ENCODE measurements around the gene SEC61A1. TPM values are rescaled to one million over a fixed set of nuclear protein-coding genes. Genes with fewer than 3 reads are reported as not detected.
A peak's percentile ranks its signal among the peaks of the same experiment; 100 is the strongest.

Gene SEC61A1
- 120 and 406 TPM in 2 replicates for total RNA-seq (ENCODE audit: low replicate concordance)

DNA sequence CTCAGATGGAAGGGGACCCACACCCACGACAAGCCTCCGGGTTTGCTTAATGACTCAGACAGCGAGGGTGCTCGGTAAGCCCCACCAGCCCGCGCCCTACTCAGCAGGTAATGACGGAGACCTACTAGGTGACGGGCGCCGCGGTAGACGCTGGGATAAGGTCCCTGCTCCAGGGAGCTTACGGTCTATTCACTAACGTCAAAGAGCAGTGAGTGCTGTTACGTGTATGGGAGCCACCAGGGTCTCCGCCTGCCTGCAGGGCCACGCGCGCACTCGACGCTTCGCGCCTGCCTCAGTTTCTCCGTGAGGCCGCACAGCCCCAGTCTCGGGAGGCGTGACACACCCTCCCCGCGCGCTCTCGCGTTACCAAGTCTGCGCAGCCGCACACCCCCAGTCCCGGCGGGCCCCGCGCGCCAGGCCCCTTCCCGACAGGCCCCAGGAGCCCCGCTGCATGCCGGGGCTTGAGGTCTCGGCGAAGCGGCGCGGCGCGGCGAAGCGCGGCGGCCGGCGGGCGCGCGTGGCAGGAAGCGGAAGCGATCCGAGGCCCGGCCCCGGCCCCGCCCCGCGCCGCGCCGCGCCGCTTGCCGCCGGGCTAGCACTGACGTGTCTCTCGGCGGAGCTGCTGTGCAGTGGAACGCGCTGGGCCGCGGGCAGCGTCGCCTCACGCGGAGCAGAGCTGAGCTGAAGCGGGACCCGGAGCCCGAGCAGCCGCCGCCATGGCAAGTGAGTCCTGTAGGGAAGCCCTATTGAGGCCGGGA, at the start of gene SEC61A1:
TSS of gene SEC61A1 (plus strand) at position 601 of the 758 bp plus-strand sequence. CDS start at position 717, 116 bp downstream.
- peak; percentile 92 for DNase-seq (ENCODE audit: low read depth)
- H3K4me3 ChIP-seq (ENCODE audit: low read depth, low read length), result peak within 1 kb of the TSS; percentile 92
- TF ChIP-seq, protein P1, sequence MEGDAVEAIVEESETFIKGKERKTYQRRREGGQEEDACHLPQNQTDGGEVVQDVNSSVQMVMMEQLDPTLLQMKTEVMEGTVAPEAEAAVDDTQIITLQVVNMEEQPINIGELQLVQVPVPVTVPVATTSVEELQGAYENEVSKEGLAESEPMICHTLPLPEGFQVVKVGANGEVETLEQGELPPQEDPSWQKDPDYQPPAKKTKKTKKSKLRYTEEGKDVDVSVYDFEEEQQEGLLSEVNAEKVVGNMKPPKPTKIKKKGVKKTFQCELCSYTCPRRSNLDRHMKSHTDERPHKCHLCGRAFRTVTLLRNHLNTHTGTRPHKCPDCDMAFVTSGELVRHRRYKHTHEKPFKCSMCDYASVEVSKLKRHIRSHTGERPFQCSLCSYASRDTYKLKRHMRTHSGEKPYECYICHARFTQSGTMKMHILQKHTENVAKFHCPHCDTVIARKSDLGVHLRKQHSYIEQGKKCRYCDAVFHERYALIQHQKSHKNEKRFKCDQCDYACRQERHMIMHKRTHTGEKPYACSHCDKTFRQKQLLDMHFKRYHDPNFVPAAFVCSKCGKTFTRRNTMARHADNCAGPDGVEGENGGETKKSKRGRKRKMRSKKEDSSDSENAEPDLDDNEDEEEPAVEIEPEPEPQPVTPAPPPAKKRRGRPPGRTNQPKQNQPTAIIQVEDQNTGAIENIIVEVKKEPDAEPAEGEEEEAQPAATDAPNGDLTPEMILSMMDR (IDR thresholded peaks at IDR 0.05; ENCODE audit: insufficient read depth, low read length), result no peak

DNA sequence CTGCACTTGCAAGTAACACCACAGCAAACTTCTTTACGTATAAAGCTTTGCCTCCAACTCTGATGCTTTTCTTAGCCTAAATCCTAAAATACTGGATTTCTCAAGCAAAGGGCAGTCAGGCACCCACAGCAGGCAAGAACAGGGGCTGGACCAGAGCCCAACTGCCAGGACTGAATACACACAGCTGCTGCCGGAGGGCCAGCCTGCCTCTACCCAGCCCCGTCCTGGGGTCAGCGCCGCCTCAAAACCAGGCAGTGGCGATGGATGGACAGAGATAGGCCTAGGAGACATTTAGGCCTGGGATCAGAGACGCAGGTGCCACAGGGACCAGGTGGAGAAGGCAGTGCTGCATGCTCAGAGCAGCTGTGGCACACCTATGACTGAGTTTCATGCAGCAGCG, 47.6 kb upstream of the SEC61A1 start:
- no peak overlapping the region for H3K4me3 ChIP-seq (ENCODE audit: low read depth, low read length)
- no peak for DNase-seq (ENCODE audit: low read depth)
- TF ChIP-seq, protein P1 (IDR thresholded peaks at IDR 0.05; ENCODE audit: insufficient read depth, low read length), result no peak

DNA sequence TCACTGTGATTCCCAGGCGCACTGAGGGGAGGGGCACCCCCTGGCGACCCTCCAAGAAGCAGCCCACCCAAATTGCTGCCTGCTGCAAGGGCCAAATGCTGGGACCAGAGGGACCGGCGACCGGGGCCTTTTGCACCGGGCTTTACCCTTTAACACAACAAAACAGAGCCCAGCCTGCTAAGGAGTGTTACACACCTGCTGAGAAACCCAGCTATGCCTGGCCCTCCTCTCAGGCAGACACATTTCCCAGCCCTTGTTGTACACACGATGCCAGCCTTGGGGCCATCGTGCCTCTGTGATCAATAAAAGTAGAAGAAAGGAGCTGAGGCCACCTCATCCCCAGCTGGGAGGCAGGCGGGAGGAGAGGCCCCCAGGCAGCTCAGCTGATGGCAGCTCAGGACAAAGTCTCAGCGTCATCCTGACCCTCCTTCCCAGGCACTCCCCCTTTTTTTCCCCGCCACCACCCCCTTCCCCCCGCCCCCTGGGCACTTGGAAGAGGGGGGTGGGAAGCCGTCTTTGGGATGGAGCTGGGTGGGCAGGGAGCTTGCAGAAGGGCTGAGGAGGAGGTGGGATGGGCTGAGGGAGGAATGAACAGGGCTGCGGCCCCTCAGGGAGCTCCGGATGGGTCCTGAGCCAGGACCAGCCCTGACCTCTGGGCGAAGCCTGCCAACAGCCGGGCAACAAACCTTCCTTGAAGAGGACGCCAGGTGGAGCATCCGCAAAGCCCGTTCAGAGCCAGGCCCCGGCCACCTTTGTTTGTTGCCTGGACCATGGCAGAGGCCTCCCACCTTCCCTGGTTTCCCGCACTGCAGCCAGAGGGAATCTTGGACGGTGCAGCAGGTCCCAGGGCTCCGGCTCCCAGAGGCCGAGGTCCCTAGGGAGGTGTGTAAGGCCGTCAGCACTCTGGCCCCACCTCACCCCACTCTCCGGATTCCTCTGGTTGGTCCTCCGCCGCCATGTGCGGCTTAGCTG, 45.9 kb upstream of the SEC61A1 start:
- TF ChIP-seq, protein P1 (IDR thresholded peaks at IDR 0.05; ENCODE audit: insufficient read depth, low read length), result no peak
- DNase-seq (ENCODE audit: low read depth), result peak; percentile 12
- H3K4me3 ChIP-seq (ENCODE audit: low read depth, low read length), result no peak overlapping the region

DNA sequence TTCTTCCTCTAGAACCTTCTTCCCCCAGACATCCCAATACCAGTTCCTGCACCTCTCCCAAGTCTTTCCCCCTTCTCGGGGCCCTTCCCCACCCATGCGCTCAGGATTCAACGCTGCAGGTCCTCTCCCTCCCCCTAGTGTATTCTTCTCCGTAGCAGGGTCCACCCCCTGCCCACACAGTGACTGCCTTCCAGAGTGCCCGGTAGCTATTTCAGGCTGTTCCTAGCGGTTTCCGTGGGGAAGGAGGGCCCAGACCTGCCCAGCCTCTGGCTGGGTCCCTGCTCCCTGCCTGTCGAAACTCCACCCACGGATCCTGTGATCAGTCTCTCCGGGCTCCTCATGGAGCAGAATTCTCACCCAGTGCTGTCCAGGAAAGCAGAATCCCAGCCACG, 45.2 kb upstream of the SEC61A1 start:
- TF ChIP-seq, protein P1 (IDR thresholded peaks at IDR 0.05; ENCODE audit: insufficient read depth, low read length), result no peak
- peak; percentile 16 for DNase-seq (ENCODE audit: low read depth)
- H3K4me3 ChIP-seq (ENCODE audit: low read depth, low read length), result no peak overlapping the region

DNA sequence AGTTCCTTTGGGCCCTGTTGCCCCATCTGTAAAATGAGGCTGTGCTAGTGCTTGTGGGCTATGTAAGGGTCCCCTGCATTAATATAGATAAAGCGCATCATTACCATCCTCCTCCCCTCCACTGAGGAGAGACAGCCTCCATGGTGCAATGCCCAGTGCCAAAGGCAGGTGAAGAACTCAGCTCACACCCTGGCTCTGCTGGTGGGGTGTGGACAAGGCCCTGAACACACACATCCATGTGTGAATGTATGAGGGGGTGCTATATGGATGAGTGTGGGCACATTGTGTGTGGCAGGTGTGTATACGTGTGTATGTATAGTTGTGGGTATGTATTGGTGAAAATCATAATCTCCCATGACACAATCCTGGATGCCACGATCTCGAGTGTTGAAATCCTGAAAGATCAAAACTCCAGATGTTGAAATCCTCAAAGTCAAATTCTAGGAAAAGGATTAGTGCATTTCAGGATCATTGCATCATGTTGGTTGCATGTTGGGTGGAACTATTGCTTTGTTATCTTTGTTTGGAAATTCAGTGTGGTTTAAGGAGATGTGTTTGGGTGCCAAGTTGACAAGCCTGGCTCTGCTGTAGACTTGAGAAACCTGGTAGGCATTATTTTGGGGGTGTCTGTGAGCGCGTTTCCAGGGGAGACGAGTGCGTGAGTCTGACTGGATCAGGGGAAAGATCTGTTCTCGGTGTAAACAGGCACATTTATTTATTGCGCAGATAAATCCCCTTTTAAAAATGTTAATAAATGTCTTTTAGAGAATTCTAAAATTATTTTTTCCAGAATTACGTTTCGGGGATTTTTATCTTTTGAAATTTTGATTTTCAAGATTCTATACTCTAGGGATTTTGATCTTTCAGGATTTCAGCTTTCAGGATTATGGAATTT, 42.0 kb upstream of the SEC61A1 start:
- H3K4me3 ChIP-seq (ENCODE audit: low read depth, low read length), result peak overlapping the region; percentile 31
- DNase-seq (ENCODE audit: low read depth), result peak; percentile 97
- TF ChIP-seq, protein P1 (IDR thresholded peaks at IDR 0.05; ENCODE audit: insufficient read depth, low read length), result peak; percentile 19

DNA sequence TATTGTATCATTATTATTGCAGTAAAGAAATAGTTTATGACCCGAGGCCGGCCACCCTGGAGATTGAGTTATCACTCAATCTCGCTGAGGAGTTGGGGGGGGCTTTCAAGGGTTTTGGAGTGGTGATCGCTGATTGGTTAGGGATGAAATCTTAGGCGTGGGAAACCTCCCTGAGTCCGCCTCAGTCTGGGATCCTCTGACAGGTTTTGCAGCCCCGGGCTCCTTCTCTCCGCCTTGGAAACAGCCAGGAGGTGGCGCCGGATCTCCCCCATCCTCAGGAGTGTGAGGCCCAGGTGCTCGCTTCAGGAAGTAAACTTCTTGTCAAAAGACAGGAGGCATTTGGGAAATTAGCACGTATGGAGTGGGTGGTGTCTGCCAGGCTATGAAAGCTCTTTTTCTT, 41.1 kb upstream of the SEC61A1 start:
- TF ChIP-seq, protein P1 (IDR thresholded peaks at IDR 0.05; ENCODE audit: insufficient read depth, low read length), result peak; percentile 47
- DNase-seq (ENCODE audit: low read depth), result peak; percentile 46

More for the DNA sequence above, 41.1 kb upstream of the SEC61A1 start:
- H3K4me3 ChIP-seq (ENCODE audit: low read depth, low read length), result peak overlapping the region; percentile 2

All from fibroblast of the aortic adventitia (primary cell).